ENCODE measurements around the gene ZNF423. TPM values are rescaled to one million over a fixed set of nuclear protein-coding genes. Genes with fewer than 3 reads are reported as not detected.

ZNF423 gene
- total RNA-seq, 1 experiment from 2014 or later = 0.20 TPM

GRCh38 chr16:49701065-49701685 lies 154.7 kb downstream of the ZNF423 start:
- DNase-seq = no peak
- no TSS peak for BruUV-seq (replicated peaks)
- intact Hi-C loops (cut with micrococcal nuclease; ENCODE audit: unreplicated experiment) = no loop called here
- Histone ChIP-seq H3K4me3 (ENCODE audit: low read depth, low read length) (no peak overlapping the region), H3K4me1 (no peaks in the 10 kb centered on the region), H3K36me3 (ENCODE audit: control insufficient read depth, insufficient read depth, low read length) (no peaks in the 10 kb centered on the region), H3K27me3 (replicated peaks; ENCODE audit: control insufficient read depth, insufficient read depth, low read length) (no peaks in the 10 kb centered on the region), H3K9me3 (no peaks in the 10 kb centered on the region; the same call in 1 of the 2 replicates)
- H3K4me3 Mint-ChIP-seq (ENCODE audit: unreplicated experiment) = no peak overlapping the region
- H3K27me3 Mint-ChIP-seq (ENCODE audit: insufficient read depth, unreplicated experiment) = peaks cover 8% of the 10 kb centered on the region
- H3K27ac Mint-ChIP-seq (ENCODE audit: unreplicated experiment) = no peak overlapping the region
- ChIA-PET CTCF (interaction anchor here (0.8 kb wide), 1 partner anchor 965 kb away, joined by 3 read pairs; no protein-coding TSS in a partner anchor), POLR2A (no interaction called here)
- TF ChIP-seq CTCF (IDR thresholded peaks at IDR 0.05; ENCODE audit: insufficient read depth in 1 of 2, low read depth in 1 of 2, low read length in 1 of 2, severe bottlenecking in 1 of 2, unreplicated experiment in 1 of 2) = no peak
- no peaks in the 10 kb centered on the region for H3K4me1 Mint-ChIP-seq (ENCODE audit: low read depth, unreplicated experiment)
- no peaks in the 10 kb centered on the region for H3K9me3 Mint-ChIP-seq (ENCODE audit: unreplicated experiment)
- H3K36me3 Mint-ChIP-seq (ENCODE audit: insufficient read depth, unreplicated experiment) = no peaks in the 10 kb centered on the region

GRCh38 chr16:49700251-49701064 lies 155.5 kb downstream of the ZNF423 start:
- ChIA-PET CTCF (interaction anchor here (0.6 to 0.8 kb wide), 2 partner anchors 156 to 965 kb away, joined by 3 to 6 read pairs; partner anchors contain the start of gene ZNF423), POLR2A (interaction anchor here (0.7 kb wide), 1 partner anchor 972 kb away, joined by 7 read pairs; no protein-coding TSS in a partner anchor)
- Mint-ChIP-seq H3K4me1 (ENCODE audit: low read depth, unreplicated experiment) (no peaks in the 10 kb centered on the region), H3K9me3 (ENCODE audit: unreplicated experiment) (no peaks in the 10 kb centered on the region), H3K27ac (ENCODE audit: unreplicated experiment) (no peak overlapping the region), H3K27me3 (ENCODE audit: insufficient read depth, unreplicated experiment) (peaks cover 12% of the 10 kb centered on the region), H3K36me3 (ENCODE audit: insufficient read depth, unreplicated experiment) (no peaks in the 10 kb centered on the region), H3K4me3 (ENCODE audit: unreplicated experiment) (no peak overlapping the region)
- no peaks in the 10 kb centered on the region; the same call in 1 of the 2 replicates for H3K9me3 ChIP-seq
- TF ChIP-seq CTCF (IDR thresholded peaks at IDR 0.05; ENCODE audit: insufficient read depth in 1 of 2, low read depth in 1 of 2, low read length in 1 of 2, severe bottlenecking in 1 of 2, unreplicated experiment in 1 of 2) = no peak
- DNase-seq = no peak
- intact Hi-C loops (cut with micrococcal nuclease; ENCODE audit: unreplicated experiment) = no loop called here
- no peaks in the 10 kb centered on the region for H3K4me1 ChIP-seq
- no peak overlapping the region for H3K4me3 ChIP-seq (ENCODE audit: low read depth, low read length)
- BruUV-seq (replicated peaks) = no TSS peak
- H3K36me3 ChIP-seq (ENCODE audit: control insufficient read depth, insufficient read depth, low read length) = no peaks in the 10 kb centered on the region
- no peaks in the 10 kb centered on the region for H3K27me3 ChIP-seq (replicated peaks; ENCODE audit: control insufficient read depth, insufficient read depth, low read length)

- no peaks in the 10 kb centered on the region for H3K4me1 Mint-ChIP-seq (ENCODE audit: low read depth, unreplicated experiment)
- H3K36me3 ChIP-seq (ENCODE audit: control insufficient read depth, insufficient read depth, low read length) = no peaks in the 10 kb centered on the region
- no peaks in the 10 kb centered on the region for H3K36me3 Mint-ChIP-seq (ENCODE audit: insufficient read depth, unreplicated experiment)
- no peaks in the 10 kb centered on the region for H3K27me3 ChIP-seq (replicated peaks; ENCODE audit: control insufficient read depth, insufficient read depth, low read length)
- intact Hi-C loops (cut with micrococcal nuclease; ENCODE audit: unreplicated experiment) = no loop called here
- no peak overlapping the region for H3K27ac Mint-ChIP-seq (ENCODE audit: unreplicated experiment)
- no peaks in the 10 kb centered on the region; the same call in 1 of the 2 replicates for H3K9me3 ChIP-seq
- H3K4me1 ChIP-seq = no peaks in the 10 kb centered on the region
- BruUV-seq (replicated peaks) = no TSS peak
- H3K27me3 Mint-ChIP-seq (ENCODE audit: insufficient read depth, unreplicated experiment) = peaks cover 12% of the 10 kb centered on the region
- POLR2A ChIA-PET = interaction anchor here (0.7 kb wide), 1 partner anchor 971 kb away, joined by 7 read pairs; no protein-coding TSS in a partner anchor
- H3K9me3 Mint-ChIP-seq (ENCODE audit: unreplicated experiment) = no peaks in the 10 kb centered on the region
- CTCF ChIA-PET = no interaction called here
- H3K4me3 Mint-ChIP-seq (ENCODE audit: unreplicated experiment) = no peak overlapping the region
- no peak overlapping the region for H3K4me3 ChIP-seq (ENCODE audit: low read depth, low read length)
- DNase-seq = no peak
- no peak for TF ChIP-seq CTCF (IDR thresholded peaks at IDR 0.05; ENCODE audit: insufficient read depth in 1 of 2, low read depth in 1 of 2, low read length in 1 of 2, severe bottlenecking in 1 of 2, unreplicated experiment in 1 of 2)
These were observed 156.1 kb downstream of the ZNF423 start for GRCh38 chr16:49699841-49700175.
